Suprapubic skin (tissue), 4 donors: ENCODE measurements around the gene NPHP4. TPM values are rescaled to one million over a fixed set of nuclear protein-coding genes. Genes with fewer than 3 reads are reported as not detected.

ENCODE experiments used
- DNase-seq, 2 donors: peaks; one replicate each; pipeline ENCODE4 v3.0.0-alpha.2; 2019; ENCODE audit warnings: low spot score in 2 of 2
- H3K27ac ChIP-seq: fragments of 200-600 bp; sonication (generic); one replicate; pipeline ENCODE4 v1.5.1; 2019
- H3K27me3 ChIP-seq: fragments of 200-600 bp; sonication (generic); one replicate; pipeline ENCODE4 v1.5.1; 2019
- H3K36me3 ChIP-seq: fragments of 200-600 bp; sonication (generic); one replicate; pipeline ENCODE4 v1.5.1; 2019
- H3K4me1 ChIP-seq: fragments of 200-600 bp; sonication (generic); one replicate; pipeline ENCODE4 v1.5.1; 2019
- H3K4me3 ChIP-seq: fragments of 200-600 bp; sonication (generic); one replicate; pipeline ENCODE4 v1.5.1; 2019; ENCODE audit warnings: mild to moderate bottlenecking
- H3K9me3 ChIP-seq: fragments of 200-600 bp; sonication (generic); one replicate; pipeline ENCODE4 v1.5.1; 2019
- CTCF ChIP-seq, 2 donors: fragments of 200-600 bp in 1 of 2; fragments of 450-650 bp in 1 of 2; sonication (generic) in 1 of 2; IDR thresholded peaks; one replicate each; pipeline ENCODE4 v1.5.1; 2016 to 2019; ENCODE audit warnings: antibody characterized with exemption in 2 of 2, mild to moderate bottlenecking in 1 of 2, moderate library complexity in 1 of 2
- EP300 ChIP-seq: sonication (generic); formaldehyde crosslinking; IDR thresholded peaks from one replicate; pipeline ENCODE4 v1.6.1; 2017; ENCODE audit warnings: antibody characterized with exemption
- POLR2A ChIP-seq, 2 donors: fragments of 450-650 bp; IDR thresholded peaks; one replicate each; pipeline ENCODE4 v1.6.1; 2017; ENCODE audit warnings: antibody characterized with exemption in 2 of 2, mild to moderate bottlenecking in 2 of 2, moderate library complexity in 2 of 2
- POLR2AphosphoS5 ChIP-seq, 3 donors: sonication (generic); formaldehyde crosslinking; IDR thresholded peaks; one replicate each; pipeline ENCODE4 v1.6.1; 2017; ENCODE audit warnings: antibody characterized with exemption in 3 of 3
- WGBS: methylation state at CpG from one replicate; pipeline ENCODE4 v1.1.5; 2018; 5-methylcytosine and 5-hydroxymethylcytosine counted together
- total RNA-seq, 4 donors: library from RNA; depleted of rRNA; stranded (reverse); fragments of >200 nt; gene quantifications; one replicate each; pipeline ENCODE4 v1.1.0, GENCODE V29; 2016

NPHP4 gene
- total RNA-seq, 4 donors from 2014 or later = 26.3 to 33.7 (median 29.1) TPM

- no peak for DNase-seq
- 78% methylated on average over 7 of the region's 12 CpGs for WGBS
- no peak for TF ChIP-seq CTCF (IDR thresholded peaks at IDR 0.05)
- no peak for TF ChIP-seq POLR2A (IDR thresholded peaks at IDR 0.05)
- no peak for TF ChIP-seq EP300
- no peak for TF ChIP-seq POLR2AphosphoS5 (IDR thresholded peaks at IDR 0.05)
- Histone ChIP-seq H3K27ac (no peak overlapping the region), H3K4me1 (no peaks in the 10 kb centered on the region), H3K27me3 (peaks cover 30% of the 10 kb centered on the region), H3K4me3 (no peak overlapping the region), H3K9me3 (no peaks in the 10 kb centered on the region), H3K36me3 (no peaks in the 10 kb centered on the region)
Measured at GRCh38 chr1:5821540-5822176, 170.6 kb downstream of the NPHP4 start.

- TF ChIP-seq POLR2AphosphoS5 (IDR thresholded peaks at IDR 0.05) = no peak
- TF ChIP-seq EP300 = no peak
- TF ChIP-seq CTCF (IDR thresholded peaks at IDR 0.05) = no peak
- no peak for TF ChIP-seq POLR2A (IDR thresholded peaks at IDR 0.05)
- Histone ChIP-seq H3K4me3 (no peak overlapping the region), H3K36me3 (no peaks in the 10 kb centered on the region), H3K27ac (no peak overlapping the region), H3K4me1 (no peaks in the 10 kb centered on the region), H3K27me3 (peaks cover 36% of the 10 kb centered on the region), H3K9me3 (no peaks in the 10 kb centered on the region)
- no peak for DNase-seq
- 91% methylated on average over 9 of the region's 10 CpGs for WGBS
Measured at GRCh38 chr1:5820026-5820421, 172.2 kb downstream of the NPHP4 start.

GRCh38 chr1:5819391-5820025 is 172.7 kb downstream of the NPHP4 start:
- 65% methylated on average over 7 of the region's 9 CpGs for WGBS
- Histone ChIP-seq H3K4me3 (no peak overlapping the region), H3K36me3 (no peaks in the 10 kb centered on the region), H3K27ac (no peak overlapping the region), H3K27me3 (peaks cover 39% of the 10 kb centered on the region), H3K9me3 (no peaks in the 10 kb centered on the region), H3K4me1 (no peaks in the 10 kb centered on the region)
- TF ChIP-seq POLR2A (IDR thresholded peaks at IDR 0.05) = no peak
- TF ChIP-seq CTCF (IDR thresholded peaks at IDR 0.05) = no peak
- no peak for TF ChIP-seq POLR2AphosphoS5 (IDR thresholded peaks at IDR 0.05)
- no peak for TF ChIP-seq EP300
- no peak for DNase-seq

- TF ChIP-seq CTCF (IDR thresholded peaks at IDR 0.05) = no peak
- no peak for TF ChIP-seq EP300
- TF ChIP-seq POLR2AphosphoS5 (IDR thresholded peaks at IDR 0.05) = no peak
- no peak for TF ChIP-seq POLR2A (IDR thresholded peaks at IDR 0.05)
- H3K27ac ChIP-seq = no peak overlapping the region
- DNase-seq = no peak
- H3K36me3 ChIP-seq = no peaks in the 10 kb centered on the region
- 71% methylated on average over 14 of the region's 14 CpGs for WGBS
- H3K4me1 ChIP-seq = no peaks in the 10 kb centered on the region
- peaks cover 46% of the 10 kb centered on the region for H3K27me3 ChIP-seq
- H3K9me3 ChIP-seq = no peaks in the 10 kb centered on the region
- H3K4me3 ChIP-seq = no peak overlapping the region
Measured at GRCh38 chr1:5818755-5819154, 173.5 kb downstream of the NPHP4 start.

- WGBS = 90% methylated on average over 4 of the region's 4 CpGs
- no peaks in the 10 kb centered on the region for H3K4me1 ChIP-seq
- H3K27ac ChIP-seq = no peak overlapping the region
- H3K36me3 ChIP-seq = no peaks in the 10 kb centered on the region
- DNase-seq = no peak
- H3K9me3 ChIP-seq = no peaks in the 10 kb centered on the region
- H3K27me3 ChIP-seq = peaks cover 64% of the 10 kb centered on the region
- no peak for TF ChIP-seq CTCF (IDR thresholded peaks at IDR 0.05)
- no peak for TF ChIP-seq EP300
- no peak for TF ChIP-seq POLR2A (IDR thresholded peaks at IDR 0.05)
- no peak for TF ChIP-seq POLR2AphosphoS5 (IDR thresholded peaks at IDR 0.05)
- no peak overlapping the region for H3K4me3 ChIP-seq
Measured at GRCh38 chr1:5815716-5816115, 176.5 kb downstream of the NPHP4 start.
